Osteocyte (in vitro differentiated cells): ENCODE results near the gene PLCB3. TPM values are rescaled to one million over a fixed set of nuclear protein-coding genes. Genes with fewer than 3 reads are reported as not detected.
A peak's percentile ranks its signal among the peaks of the same experiment; 100 is the strongest.

Source experiments
- DNase-seq: peaks from one replicate; pipeline ENCODE4 v3.0.0; 2021; ENCODE audit warnings: mixed read lengths; ENCODE audit not compliant: unreplicated experiment; ENCODE audit errors: extremely low spot score
- H3K27ac Mint-ChIP-seq: one replicate; pipeline ENCODE4 v1.8.0; 2021; ENCODE audit warnings: mild to moderate bottlenecking, mixed read lengths; ENCODE audit not compliant: unreplicated experiment
- H3K27me3 Mint-ChIP-seq: one replicate; pipeline ENCODE4 v1.8.0; 2021; ENCODE audit warnings: mixed read lengths; ENCODE audit not compliant: unreplicated experiment
- H3K36me3 Mint-ChIP-seq: one replicate; pipeline ENCODE4 v1.8.0; 2021; ENCODE audit warnings: mixed read lengths; ENCODE audit not compliant: unreplicated experiment
- H3K4me1 Mint-ChIP-seq: one replicate; pipeline ENCODE4 v1.8.0; 2021; ENCODE audit warnings: mixed read lengths; ENCODE audit not compliant: unreplicated experiment
- H3K4me3 Mint-ChIP-seq: one replicate; pipeline ENCODE4 v1.8.0; 2021; ENCODE audit warnings: mild to moderate bottlenecking, moderate library complexity, mixed read lengths; ENCODE audit not compliant: unreplicated experiment
- H3K9me3 Mint-ChIP-seq: one replicate; pipeline ENCODE4 v1.8.0; 2021; ENCODE audit warnings: mixed read lengths; ENCODE audit not compliant: unreplicated experiment
- total RNA-seq: library from RNA; stranded (reverse); gene quantifications from 2 replicates; pipeline ENCODE4 v1.2.1, GENCODE V29; 2021
- TF ChIP-seq, protein P1 (sequence below): fragments of 200-600 bp; sonication (generic); IDR thresholded peaks from 2 replicates; pipeline ENCODE4 v1.5.0; 2021; ENCODE audit warnings: antibody characterized with exemption, mild to moderate bottlenecking, moderate library complexity

Gene PLCB3
- total RNA-seq, 1 donor from 2014 or later, result 32.0 TPM

DNA sequence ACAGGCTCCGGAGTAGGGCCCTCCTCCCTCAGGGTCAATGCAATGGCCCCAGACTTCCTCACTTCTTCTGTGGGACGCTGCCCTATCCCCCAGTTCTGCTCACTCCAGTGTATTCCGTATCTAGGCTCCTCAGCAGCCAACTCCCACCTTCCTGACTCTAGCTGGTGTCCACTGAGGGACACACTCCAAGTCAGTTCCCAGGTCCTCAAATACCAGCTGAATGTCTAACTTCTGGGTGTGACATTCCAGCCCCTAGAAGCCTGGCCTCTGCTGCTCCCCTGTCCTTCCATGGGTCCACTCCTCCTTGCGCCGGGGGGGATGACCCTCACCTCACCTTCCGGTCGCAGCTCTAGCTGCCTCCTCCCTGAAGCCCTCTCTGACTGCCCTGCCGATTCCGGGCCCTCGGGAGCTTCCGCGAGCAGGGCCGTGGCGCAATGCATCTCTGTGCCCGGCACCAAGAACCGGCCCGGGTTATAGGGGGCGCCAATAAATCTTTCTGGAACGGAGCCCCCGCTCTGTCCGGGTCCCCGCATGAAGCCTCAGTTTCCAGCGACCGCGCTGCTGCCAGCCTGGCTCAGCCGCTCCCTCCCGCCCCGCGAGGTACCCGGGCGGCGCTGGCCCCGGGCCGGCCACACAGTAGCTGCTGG is 17.7 kb downstream of the PLCB3 start:
- H3K27me3 Mint-ChIP-seq, result no peaks in the 10 kb centered on the region
- H3K27ac Mint-ChIP-seq, result peak overlapping the region; percentile 99
- TF ChIP-seq, protein P1, sequence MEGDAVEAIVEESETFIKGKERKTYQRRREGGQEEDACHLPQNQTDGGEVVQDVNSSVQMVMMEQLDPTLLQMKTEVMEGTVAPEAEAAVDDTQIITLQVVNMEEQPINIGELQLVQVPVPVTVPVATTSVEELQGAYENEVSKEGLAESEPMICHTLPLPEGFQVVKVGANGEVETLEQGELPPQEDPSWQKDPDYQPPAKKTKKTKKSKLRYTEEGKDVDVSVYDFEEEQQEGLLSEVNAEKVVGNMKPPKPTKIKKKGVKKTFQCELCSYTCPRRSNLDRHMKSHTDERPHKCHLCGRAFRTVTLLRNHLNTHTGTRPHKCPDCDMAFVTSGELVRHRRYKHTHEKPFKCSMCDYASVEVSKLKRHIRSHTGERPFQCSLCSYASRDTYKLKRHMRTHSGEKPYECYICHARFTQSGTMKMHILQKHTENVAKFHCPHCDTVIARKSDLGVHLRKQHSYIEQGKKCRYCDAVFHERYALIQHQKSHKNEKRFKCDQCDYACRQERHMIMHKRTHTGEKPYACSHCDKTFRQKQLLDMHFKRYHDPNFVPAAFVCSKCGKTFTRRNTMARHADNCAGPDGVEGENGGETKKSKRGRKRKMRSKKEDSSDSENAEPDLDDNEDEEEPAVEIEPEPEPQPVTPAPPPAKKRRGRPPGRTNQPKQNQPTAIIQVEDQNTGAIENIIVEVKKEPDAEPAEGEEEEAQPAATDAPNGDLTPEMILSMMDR, result no peak
- no peaks in the 10 kb centered on the region for H3K36me3 Mint-ChIP-seq
- peaks cover 22% of the 10 kb centered on the region for H3K4me1 Mint-ChIP-seq
- DNase-seq, result no peak
- peak overlapping the region; percentile 96 for H3K4me3 Mint-ChIP-seq
- H3K9me3 Mint-ChIP-seq, result no peaks in the 10 kb centered on the region

DNA sequence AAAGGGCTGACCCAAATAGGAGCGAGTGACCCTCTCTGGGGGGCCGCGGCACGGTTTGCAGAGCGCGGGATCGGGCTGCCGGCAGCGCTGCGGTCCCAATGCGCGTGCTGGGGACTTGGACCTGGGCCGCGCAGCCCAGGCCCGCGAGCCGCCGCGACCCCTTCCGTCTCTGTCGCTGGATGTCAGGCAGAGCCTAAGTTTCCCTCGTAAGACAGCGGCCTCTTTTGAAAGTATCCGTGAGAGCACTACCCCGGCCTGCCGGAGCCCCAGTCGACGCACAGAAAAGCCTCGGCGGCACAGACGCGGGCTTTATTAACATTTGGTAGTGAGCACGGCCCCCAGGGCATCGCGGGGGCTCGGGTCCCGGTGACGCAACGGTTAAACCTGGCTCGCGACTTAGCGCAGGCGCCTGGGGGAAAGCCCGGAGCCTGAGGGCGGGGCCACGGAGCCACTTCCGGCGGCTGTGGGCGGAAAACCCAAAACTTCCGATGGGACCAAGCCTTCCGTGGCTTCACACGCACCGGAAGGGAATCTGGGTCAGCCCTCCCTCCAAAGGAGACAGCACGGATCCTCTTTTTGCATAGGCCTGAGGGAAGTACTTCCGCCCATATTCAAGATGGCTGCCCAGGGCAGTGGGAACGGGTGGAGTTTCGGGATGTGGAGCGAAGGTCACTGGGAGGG is 18.4 kb downstream of the PLCB3 start:
- Mint-ChIP-seq H3K4me3 (peak overlapping the region; percentile 96), H3K36me3 (no peaks in the 10 kb centered on the region), H3K4me1 (peaks cover 22% of the 10 kb centered on the region), H3K27me3 (no peaks in the 10 kb centered on the region), H3K9me3 (no peaks in the 10 kb centered on the region), H3K27ac (peak overlapping the region; percentile 99)
- DNase-seq, result peak; percentile 99
- TF ChIP-seq, protein P1, result peak; percentile 36

DNA sequence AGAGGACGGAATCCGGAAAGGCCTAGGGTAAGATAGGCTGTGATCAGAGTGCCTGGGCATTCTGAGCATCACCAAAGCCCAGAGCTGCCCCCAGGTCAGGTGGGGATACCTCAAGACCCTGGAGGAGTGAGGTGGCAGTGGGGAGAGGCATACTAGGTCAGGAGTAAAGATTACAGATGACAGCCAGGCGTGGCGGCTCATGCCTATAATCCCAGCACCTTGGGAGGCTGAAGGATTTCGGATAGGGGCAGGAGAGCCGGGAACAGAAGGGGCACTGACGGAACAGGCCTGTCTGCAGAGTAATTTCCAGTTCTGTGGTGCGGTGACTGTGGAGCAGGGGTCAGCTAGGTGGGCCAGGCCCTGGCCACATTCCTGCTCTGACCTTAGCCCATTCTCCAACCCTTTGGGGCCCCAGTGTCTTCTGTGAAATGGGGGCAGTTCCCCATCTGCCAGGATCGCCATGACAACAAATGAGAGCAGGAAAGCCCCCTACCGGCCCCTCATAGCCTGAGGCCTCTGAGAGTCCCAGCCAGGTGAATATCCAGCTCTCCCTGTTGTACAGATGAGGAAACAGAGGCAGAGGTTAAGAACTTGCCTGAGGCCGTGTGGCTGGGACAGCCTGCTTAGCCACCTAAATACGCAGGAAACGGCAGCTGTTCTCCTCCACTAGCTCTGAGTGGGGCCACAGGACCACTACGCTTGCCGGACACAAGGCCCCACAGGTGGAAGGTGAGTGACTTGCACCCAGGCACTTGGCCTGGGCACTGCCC is 23.9 kb downstream of the PLCB3 start:
- H3K4me3 Mint-ChIP-seq, result no peak overlapping the region
- peaks cover 21% of the 10 kb centered on the region for H3K4me1 Mint-ChIP-seq
- H3K27ac Mint-ChIP-seq, result peak overlapping the region; percentile 54
- no peak for DNase-seq
- peaks cover 8% of the 10 kb centered on the region for H3K36me3 Mint-ChIP-seq
- TF ChIP-seq, protein P1, result no peak
- no peaks in the 10 kb centered on the region for H3K27me3 Mint-ChIP-seq
- no peaks in the 10 kb centered on the region for H3K9me3 Mint-ChIP-seq

DNA sequence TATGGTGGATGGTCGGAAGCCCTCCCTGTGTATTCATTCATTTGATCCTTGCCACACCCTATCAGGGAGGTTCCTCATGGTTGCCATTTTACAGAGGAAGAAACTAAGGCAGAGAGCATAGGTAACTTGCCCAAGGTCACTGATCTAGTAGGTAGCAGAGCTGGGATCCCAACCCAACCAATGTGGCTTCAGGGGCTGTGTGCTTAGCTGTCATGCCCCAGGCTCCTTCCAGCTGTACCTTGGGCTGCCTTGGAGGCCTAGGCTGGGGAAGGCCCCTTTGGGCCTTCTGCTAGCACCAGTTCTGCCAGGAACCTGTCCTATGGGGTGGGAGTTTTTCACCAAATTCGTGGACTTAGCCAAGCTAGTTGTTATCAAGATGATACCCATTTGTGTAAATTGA is 24.5 kb downstream of the PLCB3 start:
- Mint-ChIP-seq H3K4me3 (no peak overlapping the region), H3K27me3 (no peaks in the 10 kb centered on the region), H3K27ac (peak overlapping the region; percentile 54), H3K36me3 (peaks cover 8% of the 10 kb centered on the region), H3K4me1 (peaks cover 21% of the 10 kb centered on the region), H3K9me3 (no peaks in the 10 kb centered on the region)
- TF ChIP-seq, protein P1, result no peak
- DNase-seq, result no peak
